Cerebellar cortex (tissue), 1 donor: Measurements from ENCODE around the gene GRIK5.
A peak's percentile ranks its signal among the peaks of the same experiment; 100 is the strongest.

ENCODE experiments used
- DNase-seq: peaks from one replicate; pipeline ENCODE4 v3.0.0-alpha.2; 2015; ENCODE audit warnings: low spot score

The GRIK5 gene

DNA sequence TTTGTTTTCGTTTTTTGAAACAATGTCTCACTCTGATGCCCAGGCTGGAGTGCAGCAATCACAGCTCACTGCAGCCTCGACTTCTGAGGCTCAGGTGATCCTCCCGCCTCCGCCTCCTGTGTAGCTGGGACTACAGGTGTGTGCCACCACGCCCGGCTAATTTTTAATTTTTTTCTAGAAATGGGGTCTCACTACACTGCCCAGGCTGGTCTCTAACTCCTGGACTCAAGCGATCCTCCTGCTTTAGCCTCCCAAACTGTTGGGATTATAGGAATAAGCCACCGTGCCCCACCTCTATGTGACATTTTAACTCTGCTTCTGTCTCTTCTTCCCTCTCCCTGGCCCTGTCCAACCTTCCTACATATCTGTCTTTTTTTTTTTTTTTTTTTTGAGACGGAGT lies 81.1 kb downstream of the GRIK5 start:
- no peak for DNase-seq

- DNase-seq, result no peak
Measured at GRCh38 chr19:41987141-41987860, 82.7 kb downstream of the GRIK5 start.

DNA sequence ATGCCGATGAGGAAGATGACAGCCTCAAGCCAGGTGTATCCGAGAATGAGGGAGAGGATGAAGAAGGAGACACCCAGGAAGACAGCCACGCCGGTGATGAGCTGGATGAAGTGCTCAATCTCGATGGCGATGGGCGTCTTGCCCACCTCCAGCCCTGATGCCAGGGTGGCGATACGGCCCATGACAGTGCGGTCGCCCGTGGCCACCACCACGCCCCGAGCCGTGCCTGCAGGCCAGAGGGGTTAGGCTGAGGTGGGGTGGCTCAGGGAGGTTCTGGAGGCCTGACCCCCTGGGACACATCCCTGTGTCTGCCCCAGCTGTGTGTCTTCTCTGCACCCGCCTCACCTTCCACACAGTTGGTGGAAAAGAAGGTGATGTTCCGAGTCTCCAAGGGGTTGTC lies 85.0 kb downstream of the GRIK5 start:
- DNase-seq, result no peak

DNA sequence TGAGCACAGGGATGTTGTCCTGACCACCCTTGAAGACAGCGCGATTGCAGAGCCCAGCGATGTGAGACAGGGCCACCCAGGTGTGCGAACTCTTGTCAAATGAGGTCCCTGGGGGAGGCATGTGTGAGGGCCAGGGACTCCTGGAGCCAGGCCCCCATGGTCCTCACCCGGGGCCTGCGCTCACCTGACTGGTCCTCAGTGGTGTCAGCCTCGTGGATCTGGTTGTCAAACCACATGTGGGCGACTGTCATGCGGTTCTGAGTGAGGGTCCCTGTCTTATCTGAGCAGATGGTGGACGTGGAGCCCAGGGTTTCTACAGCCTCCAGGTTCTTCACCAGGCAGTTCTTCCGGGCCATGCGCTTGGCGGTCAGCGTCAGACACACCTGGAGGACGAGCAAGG lies 88.3 kb downstream of the GRIK5 start:
- DNase-seq, result no peak

DNA sequence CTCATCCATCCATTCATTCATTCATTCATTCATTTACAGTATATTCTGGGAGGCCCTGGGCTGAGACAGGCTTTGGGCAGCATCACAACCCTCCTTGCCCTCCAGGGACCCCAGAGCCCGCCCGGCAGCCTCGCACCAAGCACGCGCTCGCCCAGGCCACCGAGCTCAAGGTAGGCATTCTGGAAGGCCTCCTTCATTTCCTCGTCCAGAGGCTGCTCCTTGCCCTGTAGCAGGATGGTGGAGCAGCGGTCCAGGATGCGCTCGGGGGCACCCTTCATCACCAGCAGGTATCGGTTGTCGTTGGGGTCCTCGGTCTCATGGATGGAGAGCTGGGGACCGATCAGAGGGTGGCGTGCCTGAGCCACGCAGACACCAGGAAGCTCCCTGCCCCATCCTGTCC lies 91.5 kb downstream of the GRIK5 start:
- DNase-seq, result no peak

DNA sequence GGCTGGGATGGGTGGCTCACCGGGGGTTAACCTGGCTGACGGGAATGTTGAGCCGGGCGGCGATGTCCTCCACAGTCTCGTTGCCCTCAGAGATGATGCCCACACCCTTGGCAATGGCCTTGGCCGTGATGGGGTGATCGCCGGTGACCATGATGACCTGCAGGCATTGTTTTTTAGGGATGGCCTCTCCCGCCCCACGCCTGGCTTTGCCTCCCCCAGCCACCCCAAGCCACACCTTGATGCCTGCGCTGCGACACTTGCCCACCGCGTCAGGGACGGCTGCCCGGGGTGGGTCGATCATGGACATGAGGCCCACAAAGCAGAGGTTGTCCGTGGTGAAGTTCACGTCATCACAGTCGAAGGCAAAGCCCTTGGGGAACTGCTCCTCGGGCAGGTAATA lies 92.1 kb downstream of the GRIK5 start:
- DNase-seq, result no peak

DNA sequence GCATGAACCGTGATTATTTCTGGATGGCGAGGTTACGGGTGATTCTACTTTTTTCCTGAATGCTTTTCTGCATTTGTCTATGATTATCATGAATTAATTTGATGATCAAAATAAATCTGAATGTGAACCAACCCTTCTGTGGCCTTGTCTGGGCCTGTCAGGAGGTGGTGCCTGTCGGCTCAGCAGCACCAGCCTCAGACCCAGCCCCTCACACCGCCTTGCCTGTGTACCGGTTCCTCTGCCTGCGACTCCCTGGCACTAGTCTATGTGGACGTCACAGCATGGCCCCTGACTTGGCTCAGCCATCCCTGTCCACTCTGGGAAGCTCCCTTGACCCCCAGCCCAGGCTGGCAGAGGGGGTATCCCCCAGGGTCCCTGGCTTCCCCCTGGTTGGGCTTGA lies 95.4 kb downstream of the GRIK5 start:
- DNase-seq, result no peak

- no peak for DNase-seq
Measured at GRCh38 chr19:41971363-41971762, 98.6 kb downstream of the GRIK5 start.

DNA sequence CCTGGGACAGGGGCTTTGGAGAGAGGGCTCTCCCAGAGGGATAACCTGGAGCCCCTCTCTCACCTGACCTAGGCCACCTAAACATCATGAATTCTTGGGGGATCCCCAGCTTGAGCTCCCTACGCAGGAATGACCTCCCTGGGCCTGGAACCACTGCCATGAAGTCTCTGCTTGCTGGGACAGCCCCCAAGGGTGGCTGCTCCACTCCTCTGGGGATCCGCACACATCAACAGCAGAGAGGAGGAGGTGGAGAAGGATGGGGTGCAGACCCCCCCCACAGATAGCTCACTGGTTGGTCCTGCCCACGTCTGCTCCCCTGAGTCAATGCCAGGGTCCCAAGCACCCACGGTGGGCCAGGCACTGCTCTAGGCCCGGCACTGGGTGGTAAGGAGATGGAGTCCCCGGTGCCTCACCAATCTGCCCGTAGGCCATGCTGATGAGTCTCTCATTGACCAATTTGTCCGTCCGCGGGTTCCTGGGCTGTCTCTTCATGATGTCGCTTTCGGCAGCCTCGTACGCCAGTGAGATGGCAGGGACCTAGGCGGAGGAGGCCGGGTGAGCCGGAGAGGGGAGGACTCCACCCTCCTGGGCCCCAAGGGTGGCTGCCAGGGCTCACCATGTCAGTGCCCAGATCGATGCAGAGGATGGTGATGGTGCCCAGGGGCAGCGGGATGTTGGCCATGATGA lies 100.1 kb downstream of the GRIK5 start:
- no peak for DNase-seq

GRCh38 chr19:41968751-41969595 lies 101.0 kb downstream of the GRIK5 start:
- DNase-seq, result no peak

- DNase-seq, result no peak
Measured at GRCh38 chr19:41967054-41967783, 102.8 kb downstream of the GRIK5 start.

GRCh38 chr19:41965106-41965505 lies 104.9 kb downstream of the GRIK5 start:
- no peak for DNase-seq

DNA sequence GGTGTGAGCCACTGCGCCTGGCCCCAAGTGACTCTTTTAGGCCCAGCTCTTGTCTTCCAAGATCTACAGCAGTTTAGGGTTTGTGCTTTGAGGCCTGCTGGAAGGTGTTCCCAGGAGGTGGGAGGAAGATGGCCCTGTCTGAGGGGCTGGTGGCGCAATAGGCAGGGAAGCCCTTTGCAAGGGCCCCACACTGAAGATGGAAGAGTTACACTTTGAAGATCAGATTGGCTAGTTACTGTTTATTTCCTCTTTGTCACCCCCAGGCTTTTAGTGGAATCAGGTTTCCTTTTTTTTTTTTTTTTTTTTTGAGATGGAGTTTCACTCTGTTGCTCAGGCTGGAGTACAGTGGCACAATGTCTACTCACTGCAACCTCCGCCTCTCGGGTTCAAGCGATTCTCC lies 109.0 kb downstream of the GRIK5 start:
- DNase-seq, result no peak

- DNase-seq, result peak; percentile 97
Measured at GRCh38 chr19:41959056-41960053, 110.7 kb downstream of the GRIK5 start, which contains the start of gene RABAC1. Gene RABAC1 (minus strand): TSS chr19:41959321. CDS start chr19:41959292, 29 bp downstream.

DNA sequence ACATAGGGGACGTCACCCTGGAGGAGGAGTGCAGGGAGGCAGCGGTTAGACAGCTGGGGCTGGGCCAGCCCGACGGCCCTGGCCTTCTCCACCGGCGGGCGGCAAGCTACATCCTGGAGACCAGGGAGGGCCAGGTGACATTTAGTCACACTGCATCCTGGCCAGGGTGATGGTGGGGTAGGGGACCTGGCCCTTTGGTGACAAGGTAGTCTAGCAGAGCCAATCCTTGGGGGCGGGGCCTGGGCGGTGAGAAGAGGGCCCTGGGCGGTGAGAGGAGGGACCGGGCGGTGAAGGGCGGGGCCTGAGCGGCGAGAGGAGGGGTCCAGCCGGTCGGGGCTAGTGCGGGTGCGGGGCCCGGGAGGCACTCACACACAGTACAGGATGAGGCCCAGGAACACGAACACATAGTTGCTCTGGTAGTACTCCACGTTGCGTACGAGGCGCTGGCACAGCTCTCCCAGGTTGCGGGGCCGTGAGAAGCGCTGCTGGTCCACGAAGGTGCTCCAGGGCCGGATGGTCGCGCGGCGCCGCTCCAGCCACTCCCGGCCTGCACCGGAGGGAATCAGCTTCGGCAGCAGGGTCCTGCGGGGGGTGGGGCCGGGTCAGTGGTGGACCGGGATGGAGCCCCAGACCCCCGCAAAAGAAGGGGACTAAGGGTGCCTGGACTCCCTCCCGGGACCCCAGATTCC lies 111.5 kb downstream of the GRIK5 start:
- DNase-seq, result peak; percentile 82

DNA sequence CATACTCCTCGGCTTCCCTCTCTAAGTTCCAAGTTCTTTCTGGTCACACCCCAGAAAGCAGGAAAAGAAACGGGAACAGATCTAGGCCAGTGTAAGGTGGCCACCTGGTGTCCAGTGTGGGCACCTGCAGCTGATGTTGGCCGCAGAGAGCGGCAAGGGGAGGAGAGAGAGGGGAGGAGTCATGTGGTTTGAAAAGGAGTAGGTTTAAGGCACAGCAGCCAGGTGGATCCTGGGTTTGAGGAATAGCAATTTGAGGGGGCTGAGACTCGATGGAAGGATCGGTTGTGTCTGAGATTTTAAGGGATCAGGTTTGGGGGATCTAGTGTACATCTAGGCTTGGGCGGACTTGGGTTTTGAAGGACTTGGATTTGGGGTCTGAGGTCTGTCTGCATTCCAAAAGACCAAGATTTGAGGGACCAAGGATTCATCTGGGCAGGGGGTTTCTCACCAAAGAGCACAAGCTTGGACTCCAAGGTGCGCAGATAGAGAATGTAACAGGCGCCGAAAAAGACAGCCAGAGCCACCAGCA lies 112.1 kb downstream of the GRIK5 start:
- DNase-seq, result peak; percentile 93

- no peak for DNase-seq
Measured at GRCh38 chr19:41957161-41957837, 112.7 kb downstream of the GRIK5 start.

GRCh38 chr19:41956621-41957020 lies 113.4 kb downstream of the GRIK5 start:
- DNase-seq, result no peak

DNA sequence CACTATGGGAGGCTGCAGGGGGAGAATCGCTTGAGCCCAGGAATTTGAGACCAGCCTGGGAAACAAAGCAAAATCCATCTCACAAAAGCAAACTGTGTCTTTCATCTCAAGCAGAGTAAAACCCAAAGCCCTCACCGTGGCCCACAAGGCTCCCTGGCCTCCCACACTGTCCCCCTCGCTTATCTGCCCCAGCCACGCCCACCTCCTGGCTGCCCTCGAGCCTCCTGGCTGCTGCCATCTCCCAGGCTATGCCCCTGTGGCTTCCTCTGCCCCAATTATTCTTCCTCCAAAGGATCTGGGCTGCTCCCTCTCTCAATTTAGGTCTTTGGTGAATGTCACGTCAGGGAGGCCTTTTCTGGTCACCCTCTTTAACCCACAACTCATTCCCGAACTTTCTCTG lies 114.5 kb downstream of the GRIK5 start:
- DNase-seq, result no peak
